ENCODE data around the gene RCSD1. TPM values are rescaled to one million over a fixed set of nuclear protein-coding genes. Genes with fewer than 3 reads are reported as not detected.

RCSD1 gene
- total RNA-seq, 1 donor from 2014 or later = 12.7 TPM

- DNase-seq (ENCODE audit: low spot score) = peak; percentile 41
These were observed 10.0 kb downstream of the RCSD1 start for GRCh38 chr1:167640051-167640450.

GRCh38 chr1:167641786-167642500 is 11.9 kb downstream of the RCSD1 start:
- DNase-seq (ENCODE audit: low spot score) = no peak

GRCh38 chr1:167642501-167642826 is 12.4 kb downstream of the RCSD1 start:
- DNase-seq (ENCODE audit: low spot score) = no peak

DNA sequence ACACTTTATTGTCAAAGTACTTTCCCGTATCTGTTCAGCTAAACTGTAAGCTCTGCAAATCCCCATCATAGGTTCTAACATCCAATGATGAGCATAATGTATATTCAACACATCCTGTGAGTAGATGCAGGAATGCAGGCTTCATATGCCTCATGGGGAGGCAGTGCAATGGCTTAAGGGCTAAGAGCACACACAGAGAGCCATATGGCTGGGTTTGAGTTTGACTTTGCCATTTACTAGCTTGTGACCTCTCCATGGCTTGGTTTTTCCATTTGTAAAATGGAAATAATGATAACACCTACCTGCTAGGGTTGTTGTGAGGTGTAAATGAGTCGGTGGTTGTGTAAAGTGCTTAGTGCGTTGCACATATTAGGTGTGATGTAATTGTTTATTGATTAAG is 13.4 kb downstream of the RCSD1 start:
- no peak for DNase-seq (ENCODE audit: low spot score)

GRCh38 chr1:167644551-167644950 is 14.5 kb downstream of the RCSD1 start:
- DNase-seq (ENCODE audit: low spot score) = no peak

GRCh38 chr1:167645140-167645541 is 15.1 kb downstream of the RCSD1 start:
- DNase-seq (ENCODE audit: low spot score) = no peak

DNA sequence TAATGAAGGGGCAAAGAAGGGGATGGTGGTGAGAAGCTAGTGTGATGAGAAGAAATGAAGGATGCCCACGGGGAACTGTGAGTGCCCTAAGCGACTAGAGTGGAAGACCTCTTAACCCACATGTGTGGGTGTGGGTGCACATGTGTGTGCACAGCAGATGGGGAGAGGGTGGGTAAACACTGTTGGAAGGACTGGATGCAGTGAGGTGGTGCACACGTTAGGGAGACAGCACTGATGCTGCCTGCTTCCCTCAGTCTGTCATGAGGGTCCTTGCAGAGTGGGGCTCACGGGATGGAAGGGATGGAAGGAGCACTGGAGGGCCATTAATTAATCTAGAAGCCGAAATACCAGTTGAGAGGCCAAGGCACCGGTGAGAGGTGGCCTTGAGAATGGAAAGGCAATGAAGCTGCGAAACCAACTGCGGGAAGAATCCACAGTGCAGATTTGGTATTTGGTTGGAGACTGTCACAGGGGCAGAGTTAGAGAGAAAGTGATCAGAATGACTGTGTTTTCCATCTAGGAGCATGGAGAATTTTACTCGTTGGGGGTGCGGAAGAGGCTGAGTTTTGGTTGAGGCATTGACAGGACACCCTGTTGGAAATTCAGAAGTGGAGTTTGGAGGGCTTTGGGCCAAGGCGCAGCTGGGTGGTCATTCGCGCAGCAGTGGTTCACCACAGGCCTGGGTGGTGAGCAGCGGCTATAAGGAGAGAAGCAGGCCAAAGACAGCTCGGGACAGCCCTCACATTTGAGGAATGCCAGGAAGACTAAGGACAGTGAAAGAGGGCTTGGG is 15.8 kb downstream of the RCSD1 start:
- no peak for DNase-seq (ENCODE audit: low spot score)

DNA sequence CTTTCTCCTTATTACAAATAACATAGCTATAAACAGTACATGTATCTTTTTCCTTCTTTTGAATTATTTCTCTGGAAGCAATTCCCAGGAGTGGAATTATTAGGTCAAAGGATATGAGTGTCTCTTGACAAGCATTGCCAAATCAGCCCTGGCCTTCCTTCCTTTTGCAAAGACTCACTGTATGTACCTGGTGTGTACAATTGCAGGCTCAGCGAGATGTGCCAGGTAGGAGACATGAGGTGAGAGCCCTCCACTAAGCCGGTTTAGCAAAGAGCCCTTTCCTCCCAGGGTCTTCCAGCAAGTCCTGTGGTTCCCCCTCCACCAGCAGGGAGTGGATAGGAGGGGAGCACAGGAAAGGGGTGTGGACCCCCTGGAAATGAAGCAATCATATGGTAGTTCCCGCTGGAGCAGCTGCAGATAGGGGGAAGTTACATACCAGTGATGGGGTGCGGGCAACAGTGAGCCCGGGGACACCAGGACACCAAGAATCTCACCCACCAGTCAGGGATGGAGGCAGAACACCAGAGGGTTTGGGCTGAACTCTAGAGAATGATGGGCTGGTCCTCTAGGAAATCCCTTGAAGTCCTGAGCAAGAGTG is 18.3 kb downstream of the RCSD1 start:
- no peak for DNase-seq (ENCODE audit: low spot score)

GRCh38 chr1:167648978-167649744 is 19.1 kb downstream of the RCSD1 start:
- no peak for DNase-seq (ENCODE audit: low spot score)

DNA sequence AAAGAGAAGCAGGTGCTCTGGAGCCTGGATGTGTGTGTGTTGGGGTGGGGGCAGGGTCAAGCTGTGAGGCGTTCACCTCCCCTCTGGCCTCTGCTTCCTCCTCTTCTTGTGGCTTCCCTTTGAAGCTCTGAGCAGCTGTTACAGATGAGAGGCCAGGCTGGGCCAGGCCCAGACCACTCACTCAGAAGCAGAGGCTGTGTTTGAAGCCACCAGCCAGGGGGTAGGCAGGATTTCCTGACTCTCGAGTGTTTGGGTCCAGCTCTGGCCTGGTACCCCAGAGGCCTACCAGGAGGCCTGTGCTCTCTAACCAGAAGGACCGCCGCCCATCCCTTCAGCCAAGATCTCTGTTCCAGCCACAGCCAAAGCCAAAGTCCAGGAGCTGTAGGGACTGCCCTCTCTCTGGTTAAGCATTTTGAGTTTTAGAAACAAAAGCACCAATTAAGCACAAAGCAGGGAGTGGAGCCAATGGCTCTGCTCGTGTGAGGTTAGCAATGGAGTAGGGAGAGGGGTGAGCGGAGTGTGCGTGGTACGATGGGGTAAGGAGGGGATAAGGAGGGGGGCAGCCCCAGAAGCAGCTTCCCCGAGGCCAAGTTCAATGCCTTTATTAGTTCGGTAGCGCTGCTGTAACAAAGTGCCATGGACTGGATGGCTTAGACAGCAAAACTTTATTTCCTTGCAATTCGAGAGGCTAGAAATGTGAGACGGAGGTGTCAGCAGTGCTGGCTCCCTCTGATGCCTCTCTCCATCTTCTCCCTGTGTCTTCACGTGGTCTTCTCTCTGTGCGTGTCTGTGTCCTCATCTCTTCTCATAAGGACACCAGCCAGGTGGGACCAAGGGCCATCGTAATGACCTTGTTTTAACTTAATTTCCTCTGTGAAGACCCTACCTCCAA is 20.5 kb downstream of the RCSD1 start:
- DNase-seq (ENCODE audit: low spot score) = no peak

GRCh38 chr1:167651161-167651693 is 21.2 kb downstream of the RCSD1 start:
- no peak for DNase-seq (ENCODE audit: low spot score)

DNA sequence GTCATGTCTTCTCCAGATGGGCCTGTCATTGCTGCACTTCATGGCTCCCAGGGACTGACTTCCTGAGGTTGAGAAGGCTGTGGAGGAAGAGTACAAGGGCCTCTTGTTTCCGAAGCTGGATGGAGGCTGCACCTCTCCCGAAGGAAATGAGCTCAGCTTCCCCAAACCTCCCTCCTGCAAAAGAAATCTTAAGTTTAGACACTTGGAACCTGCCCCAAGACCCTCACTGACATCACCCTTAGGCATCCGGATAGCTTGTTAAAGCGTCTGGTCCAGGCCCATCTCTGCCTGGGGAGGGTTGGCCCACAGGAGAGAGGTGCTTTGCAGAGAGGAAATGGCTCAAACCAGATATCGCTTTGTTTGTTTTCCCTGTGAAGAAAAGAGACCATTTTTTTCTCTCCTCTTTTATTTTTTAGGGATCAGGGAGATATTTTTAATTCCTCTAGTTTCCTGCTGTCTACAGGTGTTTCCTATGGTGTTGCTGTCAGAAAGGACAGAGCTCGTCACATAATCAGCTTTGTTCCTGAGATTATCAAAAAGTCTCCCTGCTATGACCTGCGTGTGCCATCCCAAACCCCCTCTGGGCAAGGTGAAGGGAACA is 25.0 kb downstream of the RCSD1 start:
- no peak for DNase-seq (ENCODE audit: low spot score)

DNA sequence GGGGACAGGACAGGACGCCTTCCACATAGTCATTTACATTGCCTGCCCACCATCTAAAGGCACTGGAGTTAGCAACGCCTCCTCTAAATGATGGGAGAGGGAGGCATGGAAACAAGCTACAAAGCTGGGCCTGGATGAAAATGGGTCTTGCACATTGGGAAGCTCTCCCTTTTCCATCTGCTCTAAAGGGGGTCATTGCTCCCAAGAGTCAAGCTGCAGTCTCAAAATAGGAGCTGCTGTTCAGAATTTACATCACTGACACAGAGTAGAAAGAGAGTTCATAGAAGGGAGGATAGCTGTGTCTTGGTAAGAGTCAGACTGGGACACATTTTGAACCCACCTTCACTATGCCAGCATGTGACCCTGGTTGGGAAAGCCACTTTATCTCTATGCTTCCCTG is 26.6 kb downstream of the RCSD1 start:
- no peak for DNase-seq (ENCODE audit: low spot score)

- no peak for DNase-seq (ENCODE audit: low spot score)
These were observed 28.7 kb downstream of the RCSD1 start for GRCh38 chr1:167658574-167659328.

DNA sequence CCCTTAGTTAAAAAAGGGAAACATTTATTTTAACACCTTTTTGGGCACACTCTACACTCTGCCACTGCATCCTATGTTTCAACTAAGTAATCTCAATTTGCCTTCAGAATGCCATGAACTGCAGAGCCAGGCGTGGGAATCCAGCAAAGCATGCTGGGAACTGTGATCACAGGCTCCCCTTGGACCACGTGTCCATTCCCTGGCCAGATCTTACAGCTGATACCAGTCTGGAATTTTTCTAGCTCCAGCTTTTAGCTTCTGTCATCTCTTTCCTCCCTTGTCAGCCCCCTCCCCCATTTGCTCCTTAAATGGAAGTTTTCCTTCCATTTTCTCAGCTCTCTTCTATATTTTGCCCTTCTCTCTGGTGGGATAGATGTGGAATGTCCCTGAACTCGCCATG is 29.4 kb downstream of the RCSD1 start:
- DNase-seq (ENCODE audit: low spot score) = peak; percentile 55

GRCh38 chr1:167659881-167660280 is 29.8 kb downstream of the RCSD1 start:
- no peak for DNase-seq (ENCODE audit: low spot score)

DNA sequence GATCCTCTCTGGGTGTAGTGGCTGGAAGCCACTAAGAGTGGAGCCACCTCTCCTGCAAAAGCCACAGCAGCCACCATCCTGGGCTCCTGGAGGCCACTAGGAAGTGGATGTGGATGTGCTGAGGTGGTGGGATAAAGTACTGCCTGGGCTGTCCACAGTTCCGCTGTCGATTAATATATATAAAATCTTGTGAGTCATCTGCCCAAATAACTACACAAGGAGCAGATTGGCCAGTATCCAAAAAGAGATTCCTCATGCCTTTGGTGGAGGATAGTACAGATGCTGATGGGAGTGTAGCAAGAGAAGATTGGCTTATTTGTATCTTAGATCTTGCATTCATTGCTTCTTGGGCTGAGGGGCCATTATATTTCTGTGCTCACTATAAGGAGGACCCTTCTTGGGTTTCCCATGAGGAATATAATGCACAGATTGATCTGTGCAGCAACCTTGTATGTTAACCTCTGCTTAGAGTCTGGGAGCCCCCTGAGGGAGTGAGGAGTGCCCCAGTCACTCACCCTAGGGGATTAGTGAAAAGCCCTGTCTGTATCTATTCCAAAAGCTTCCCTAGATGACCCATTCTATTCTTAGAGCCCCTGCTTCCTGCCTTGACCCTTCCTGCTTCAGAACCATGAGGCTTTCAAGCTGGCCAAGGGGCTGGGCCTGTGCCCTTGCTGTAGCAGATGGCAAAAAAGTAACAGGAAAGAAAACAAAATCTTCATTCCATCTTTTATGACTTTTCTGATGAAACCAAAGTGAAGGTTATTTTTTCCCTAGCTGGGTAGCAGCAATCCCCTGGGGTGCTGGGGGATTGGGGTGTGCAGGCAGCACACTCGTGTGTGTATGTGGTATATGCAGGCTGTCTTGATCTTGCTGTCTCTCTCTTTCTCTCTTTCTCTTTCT is 31.7 kb downstream of the RCSD1 start:
- DNase-seq (ENCODE audit: low spot score) = peak; percentile 39

Data from mesenteric fat pad (tissue), 1 donor.